ENCODE data around the gene FARP1.

Gene FARP1

GRCh38 chr13:98454389-98454881 lies 311.5 kb downstream of the FARP1 start:
- TF ChIP-seq ZNF24 (tag by site-specific recombination; IDR thresholded peaks at IDR 0.05) (0 out of 2 replicates have a peak, but pooled peaks have one; percentile 43), ZNF221 (tag by site-specific recombination; IDR thresholded peaks at IDR 0.05; ENCODE audit: borderline replicate concordance) (no peak), ZNF704 (tag by site-specific recombination; IDR thresholded peaks at IDR 0.05) (no peak), FEZF1 (tag by site-specific recombination; IDR thresholded peaks at IDR 0.05) (0 out of 2 replicates have a peak, but pooled peaks have one; percentile 7), ZSCAN5A (tag by site-specific recombination; IDR thresholded peaks at IDR 0.05) (no peak), ZNF660 (tag by site-specific recombination; IDR thresholded peaks at IDR 0.05) (no peak), ZNF776 (tag by site-specific recombination; IDR thresholded peaks at IDR 0.05; ENCODE audit: borderline replicate concordance) (no peak), ZNF558 (tag by site-specific recombination; IDR thresholded peaks at IDR 0.05) (0 out of 2 replicates have a peak, but pooled peaks have one; percentile 32), ZFHX2 (tag by site-specific recombination; conservative IDR thresholded peaks at IDR 0.05) (no peak), ZBTB17 (tag by site-specific recombination; IDR thresholded peaks at IDR 0.05) (peak; percentile 51; the same call in 1 of the 2 replicates), ZFP37 (tag by site-specific recombination; IDR thresholded peaks at IDR 0.05) (0 out of 2 replicates have a peak, but pooled peaks have one; percentile 39), ZNF184 (tag by site-specific recombination; IDR thresholded peaks at IDR 0.05) (no peak), MZF1 (tag by site-specific recombination; IDR thresholded peaks at IDR 0.05; ENCODE audit: borderline replicate concordance) (no peak), ZFP41 (tag by site-specific recombination; IDR thresholded peaks at IDR 0.05; ENCODE audit: borderline replicate concordance) (no peak), PRDM1 (tag by site-specific recombination; IDR thresholded peaks at IDR 0.05) (no peak), ZNF404 (tag by site-specific recombination; IDR thresholded peaks at IDR 0.05) (no peak), ZNF629 (tag by site-specific recombination; IDR thresholded peaks at IDR 0.05) (peak; percentile 75), OSR2 (tag by site-specific recombination; IDR thresholded peaks at IDR 0.05) (no peak), ZNF366 (tag by site-specific recombination; conservative IDR thresholded peaks at IDR 0.05) (0 out of 2 replicates have a peak, but pooled peaks have one; percentile 21), ZNF157 (tag by site-specific recombination; IDR thresholded peaks at IDR 0.05) (no peak), WT1 (tag by site-specific recombination; IDR thresholded peaks at IDR 0.05) (0 out of 2 replicates have a peak, but pooled peaks have one; percentile 30), CTCF (tag by site-specific recombination; IDR thresholded peaks at IDR 0.05) (no peak), ZNF585B (tag by site-specific recombination; IDR thresholded peaks at IDR 0.05) (no peak), ZNF830 (tag by site-specific recombination; IDR thresholded peaks at IDR 0.05; ENCODE audit: low read depth) (no peak), ZNF561 (tag by site-specific recombination; IDR thresholded peaks at IDR 0.05; ENCODE audit: borderline replicate concordance) (no peak), ZNF394 (tag by site-specific recombination; IDR thresholded peaks at IDR 0.05; ENCODE audit: borderline replicate concordance) (peak; percentile 44; the same call in 1 of the 2 replicates), ZNF658 (tag by site-specific recombination; IDR thresholded peaks at IDR 0.05) (no peak)
- Histone ChIP-seq H3K36me3 (ENCODE audit: control insufficient read depth in 2 of 2, insufficient read depth in 1 of 2, low read length in 2 of 2) (peaks cover 0 to 79% of the 10 kb centered on the region in 2 experiments; a peak in 2 of 3 replicates), H3K4me1 (ENCODE audit: control insufficient read depth, insufficient read depth, low read length) (no peaks in the 10 kb centered on the region), H3K27ac (ENCODE audit: extremely low read depth, low read depth, low read length) (no peak overlapping the region), H3K4me3 (ENCODE audit: low read depth, low read length) (no peak overlapping the region), H3K9me3 (ENCODE audit: control insufficient read depth, insufficient read depth, low read depth, low read length) (no peaks in the 10 kb centered on the region)
- ChIA-PET CTCF (interaction anchor here (0.9 to 1.5 kb wide), 3 partner anchors 9 to 199 kb away, joined by 3 to 8 read pairs (median 3); no protein-coding TSS in a partner anchor), POLR2A (no interaction called here)
